Activated naive CD4-positive, alpha-beta T cell treated with anti-CD3 and anti-CD28 coated beads for 36 hours (primary cell): ENCODE results near the gene KIAA1210. TPM values are rescaled to one million over a fixed set of nuclear protein-coding genes. Genes with fewer than 3 reads are reported as not detected.

Experiments
- CTCF ChIA-PET: fragments of 350-600 bp; sonication (Branson Sonifier 250); formaldehyde crosslinking; loops from one replicate; lab custom pipeline; 2021; ENCODE audit warnings: antibody characterized with exemption; lab: Charles Lee
- DNase-seq: peaks from one replicate; pipeline ENCODE4 v3.0.0-alpha.2; 2020
- H3K27ac Mint-ChIP-seq: one replicate; pipeline ENCODE4 v1.8.0; 2021; ENCODE audit warnings: mild to moderate bottlenecking, mixed read lengths
- H3K27me3 Mint-ChIP-seq: one replicate; pipeline ENCODE4 v1.8.0; 2021; ENCODE audit warnings: low read depth, mixed read lengths
- H3K36me3 Mint-ChIP-seq: one replicate; pipeline ENCODE4 v1.8.0; 2021; ENCODE audit warnings: low read depth, mixed read lengths
- H3K4me1 Mint-ChIP-seq: one replicate; pipeline ENCODE4 v1.8.0; 2021; ENCODE audit warnings: low read depth, mixed read lengths
- H3K4me3 Mint-ChIP-seq: one replicate; pipeline ENCODE4 v1.8.0; 2021; ENCODE audit warnings: mild to moderate bottlenecking, moderate library complexity, mixed read lengths
- H3K9me3 Mint-ChIP-seq: one replicate; pipeline ENCODE4 v1.8.0; 2021; ENCODE audit warnings: mixed read lengths
- intact Hi-C: fragments of 100-400 bp; cut with micrococcal nuclease; formaldehyde crosslinking; loops from one replicate; pipeline ENCODE4 v1.15.1; 2023
- total RNA-seq, 2 experiments: library from RNA; stranded (reverse); gene quantifications; one replicate each; pipeline ENCODE4 v1.2.3, GENCODE V29; 2021

Gene KIAA1210
- total RNA-seq, result not detected

DNA sequence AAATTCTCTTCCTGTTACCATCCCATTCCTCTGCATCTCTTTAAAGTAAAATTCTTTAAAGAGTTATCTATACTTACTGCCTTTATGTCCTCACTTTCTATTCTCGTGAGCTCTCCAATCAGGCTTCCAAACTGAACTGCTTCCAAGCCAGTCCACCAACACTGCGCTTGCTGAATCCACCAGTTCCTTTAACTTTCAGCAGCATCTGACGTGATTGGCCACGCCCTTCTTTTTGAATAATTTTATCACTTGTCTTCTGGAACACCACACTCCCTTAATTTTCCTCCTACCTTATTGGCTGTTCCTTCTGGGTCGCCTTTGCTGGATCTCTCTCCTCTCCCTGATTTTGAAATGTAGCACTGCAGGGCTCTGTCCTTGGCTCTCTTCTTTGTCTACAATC lies at the start of gene KIAA1210:
KIAA1210 (minus strand) TSS at position 163 of the 400 bp plus-strand sequence. CDS start 4,170 bp downstream, outside the sequence.
- Mint-ChIP-seq H3K36me3 (no peaks in the 10 kb centered on the region), H3K27ac (no peak within 1 kb of the TSS), H3K4me1 (no peaks in the 10 kb centered on the region), H3K27me3 (no peaks in the 10 kb centered on the region), H3K4me3 (no peak within 1 kb of the TSS), H3K9me3 (no peaks in the 10 kb centered on the region)
- DNase-seq, result no peak
- intact Hi-C loops, result no loop called here
- CTCF ChIA-PET, result interaction anchor here (0.6 kb wide), 1 partner anchor 287 kb away, joined by 3 read pairs; no protein-coding TSS in a partner anchor

- DNase-seq, result no peak
- H3K4me3 Mint-ChIP-seq, result no peak overlapping the region
- H3K9me3 Mint-ChIP-seq, result no peaks in the 10 kb centered on the region
- no peaks in the 10 kb centered on the region for H3K36me3 Mint-ChIP-seq
- CTCF ChIA-PET, result no interaction called here
- intact Hi-C loops, result no loop called here
- no peaks in the 10 kb centered on the region for H3K27me3 Mint-ChIP-seq
- H3K27ac Mint-ChIP-seq, result no peak overlapping the region
- no peaks in the 10 kb centered on the region for H3K4me1 Mint-ChIP-seq
Observed at GRCh38 chrX:119177278-119177677, 49.7 kb upstream of the KIAA1210 start.

- Mint-ChIP-seq H3K27me3 (no peaks in the 10 kb centered on the region), H3K36me3 (no peaks in the 10 kb centered on the region), H3K4me1 (no peaks in the 10 kb centered on the region), H3K4me3 (no peak overlapping the region), H3K9me3 (no peaks in the 10 kb centered on the region), H3K27ac (no peak overlapping the region)
- intact Hi-C loops, result no loop called here
- CTCF ChIA-PET, result no interaction called here
- no peak for DNase-seq
Observed at GRCh38 chrX:119174900-119175299, 47.3 kb upstream of the KIAA1210 start.

- Mint-ChIP-seq H3K27ac (no peak overlapping the region), H3K9me3 (no peaks in the 10 kb centered on the region), H3K4me1 (no peaks in the 10 kb centered on the region), H3K27me3 (peaks cover 3% of the 10 kb centered on the region), H3K4me3 (no peak overlapping the region), H3K36me3 (no peaks in the 10 kb centered on the region)
- CTCF ChIA-PET, result no interaction called here
- no peak for DNase-seq
- intact Hi-C loops, result no loop called here
Observed at GRCh38 chrX:119168104-119168503, 40.5 kb upstream of the KIAA1210 start.

DNA sequence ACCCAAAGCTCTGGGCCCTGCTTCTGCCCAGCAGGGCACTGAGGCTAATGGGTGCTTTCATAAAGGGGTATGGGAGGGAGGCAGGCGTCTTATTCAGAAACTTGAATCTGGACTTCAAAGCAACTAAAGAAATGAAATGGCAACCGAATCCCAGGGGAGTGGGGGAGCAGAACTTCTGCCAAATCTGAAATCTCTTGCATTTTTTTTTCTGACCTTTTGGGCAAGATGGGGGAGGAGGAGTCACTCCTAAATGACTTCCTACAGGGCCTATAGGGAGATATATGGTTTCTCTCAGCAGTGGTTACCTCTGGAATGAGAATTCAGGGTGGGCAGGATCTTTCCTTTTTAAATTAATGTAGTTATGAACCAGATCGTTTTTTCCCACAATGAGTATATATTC lies 30.6 kb upstream of the KIAA1210 start:
- Mint-ChIP-seq H3K36me3 (no peaks in the 10 kb centered on the region), H3K9me3 (no peaks in the 10 kb centered on the region), H3K27me3 (no peaks in the 10 kb centered on the region), H3K4me1 (no peaks in the 10 kb centered on the region), H3K4me3 (no peak overlapping the region), H3K27ac (no peak overlapping the region)
- intact Hi-C loops, result no loop called here
- CTCF ChIA-PET, result no interaction called here
- DNase-seq, result no peak

GRCh38 chrX:119156241-119156640 lies 28.6 kb upstream of the KIAA1210 start:
- no peaks in the 10 kb centered on the region for H3K27me3 Mint-ChIP-seq
- no peak overlapping the region for H3K27ac Mint-ChIP-seq
- H3K36me3 Mint-ChIP-seq, result no peaks in the 10 kb centered on the region
- no peaks in the 10 kb centered on the region for H3K4me1 Mint-ChIP-seq
- CTCF ChIA-PET, result no interaction called here
- DNase-seq, result no peak
- intact Hi-C loops, result no loop called here
- no peak overlapping the region for H3K4me3 Mint-ChIP-seq
- no peaks in the 10 kb centered on the region for H3K9me3 Mint-ChIP-seq

DNA sequence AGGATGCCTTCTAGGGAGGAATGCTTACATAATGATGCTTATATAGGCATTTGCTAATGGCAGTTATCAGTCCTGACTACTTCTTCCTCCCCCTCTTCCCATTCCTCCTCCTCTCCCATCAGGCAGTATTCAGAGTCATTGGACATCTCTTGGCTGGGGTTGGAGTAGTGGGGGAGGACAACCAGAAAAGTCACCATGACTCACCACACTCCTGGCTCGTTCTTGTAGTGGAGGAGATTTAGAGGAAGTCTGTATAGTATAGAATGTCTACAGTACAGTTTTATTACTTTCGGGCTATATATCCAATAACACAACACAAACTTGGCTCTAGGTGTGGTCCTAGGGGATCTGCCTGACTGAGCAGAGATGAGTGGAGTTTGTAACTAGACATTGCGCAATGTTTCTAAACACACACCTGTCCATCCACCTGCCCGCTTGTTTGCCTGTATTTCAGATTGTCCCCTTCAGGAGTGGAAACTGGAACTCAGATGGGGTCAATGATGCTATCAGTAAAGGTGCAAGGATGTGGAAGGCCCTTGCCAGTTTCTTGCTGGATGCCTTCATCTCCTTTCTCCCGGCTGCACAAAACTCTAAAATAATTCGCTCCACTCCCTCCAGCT lies 27.9 kb upstream of the KIAA1210 start:
- H3K36me3 Mint-ChIP-seq, result no peaks in the 10 kb centered on the region
- no peak for DNase-seq
- no peaks in the 10 kb centered on the region for H3K9me3 Mint-ChIP-seq
- H3K27ac Mint-ChIP-seq, result no peak overlapping the region
- no peaks in the 10 kb centered on the region for H3K27me3 Mint-ChIP-seq
- no peaks in the 10 kb centered on the region for H3K4me1 Mint-ChIP-seq
- intact Hi-C loops, result no loop called here
- no peak overlapping the region for H3K4me3 Mint-ChIP-seq
- CTCF ChIA-PET, result no interaction called here

- CTCF ChIA-PET, result no interaction called here
- Mint-ChIP-seq H3K9me3 (no peaks in the 10 kb centered on the region), H3K4me3 (no peak overlapping the region), H3K36me3 (no peaks in the 10 kb centered on the region), H3K27me3 (no peaks in the 10 kb centered on the region), H3K27ac (no peak overlapping the region), H3K4me1 (no peaks in the 10 kb centered on the region)
- intact Hi-C loops, result no loop called here
- no peak for DNase-seq
Observed at GRCh38 chrX:119151051-119151380, 23.4 kb upstream of the KIAA1210 start.

DNA sequence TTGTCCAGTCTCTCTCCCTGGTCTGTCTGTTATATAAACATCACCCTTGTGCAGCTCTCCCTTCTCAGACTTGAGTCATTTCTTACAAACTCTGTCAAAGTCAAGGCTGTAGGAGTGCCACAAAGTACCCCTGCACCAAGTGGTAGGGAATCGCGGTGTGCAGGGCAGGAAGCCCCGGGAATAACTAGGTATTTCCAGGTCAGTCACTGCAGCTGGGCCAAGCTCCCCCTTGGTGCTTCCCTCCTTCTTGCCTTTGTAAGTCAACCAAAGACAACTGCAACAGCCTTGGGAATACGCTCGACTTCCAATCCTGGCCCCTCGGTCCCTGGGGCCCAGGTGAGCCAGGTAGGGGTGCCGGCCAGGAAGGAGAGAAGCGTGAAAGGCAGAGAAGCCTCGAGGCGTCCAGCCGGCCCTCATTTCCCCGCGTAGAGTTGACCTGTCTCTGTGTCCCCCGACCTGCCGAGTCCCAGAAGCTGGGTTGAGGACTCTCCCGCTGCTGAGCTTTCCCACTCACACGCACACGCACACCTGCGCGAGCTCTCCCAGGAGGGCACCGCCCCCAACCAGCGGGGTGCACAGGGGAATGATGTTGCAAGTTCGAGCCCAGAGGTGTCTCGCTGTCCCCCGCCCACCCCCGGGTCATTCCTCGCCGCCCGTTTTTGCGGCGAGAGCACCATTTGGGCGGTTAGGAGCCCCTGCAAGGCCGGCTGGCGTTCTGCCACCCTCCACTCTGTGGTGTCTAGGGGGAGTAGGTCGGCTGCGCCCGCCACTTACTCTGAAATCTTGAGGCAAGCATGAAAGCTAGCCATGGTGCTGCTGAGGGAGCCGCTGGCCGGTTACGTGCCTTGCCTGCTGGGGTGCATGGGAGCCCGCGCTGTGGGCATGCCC lies 22.8 kb upstream of the KIAA1210 start:
- no peak for DNase-seq
- Mint-ChIP-seq H3K36me3 (no peaks in the 10 kb centered on the region), H3K27ac (no peak overlapping the region), H3K4me3 (no peak overlapping the region), H3K9me3 (no peaks in the 10 kb centered on the region), H3K27me3 (no peaks in the 10 kb centered on the region), H3K4me1 (no peaks in the 10 kb centered on the region)
- CTCF ChIA-PET, result no interaction called here
- intact Hi-C loops, result no loop called here

DNA sequence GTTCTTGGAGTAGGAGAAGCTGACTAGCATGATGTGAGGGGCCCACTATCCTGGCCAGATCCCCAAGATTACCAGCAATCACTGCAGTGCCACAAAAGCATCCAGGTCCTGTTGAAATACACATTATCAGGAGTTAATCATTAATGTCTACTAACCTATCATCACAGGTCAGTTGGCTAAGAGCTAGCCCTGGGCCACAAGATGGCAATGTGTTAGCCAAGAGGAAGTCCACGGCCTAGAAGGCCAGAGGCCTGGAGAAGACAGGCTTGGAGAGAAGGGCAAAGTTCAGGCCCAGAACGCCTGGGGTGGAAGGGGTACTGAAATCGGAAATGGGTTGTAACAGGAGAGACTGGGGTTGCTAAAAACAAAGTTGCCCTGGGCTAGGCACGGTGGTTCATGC lies 19.9 kb upstream of the KIAA1210 start:
- no peak overlapping the region for H3K4me3 Mint-ChIP-seq
- H3K9me3 Mint-ChIP-seq, result no peaks in the 10 kb centered on the region
- no peaks in the 10 kb centered on the region for H3K27me3 Mint-ChIP-seq
- no peaks in the 10 kb centered on the region for H3K4me1 Mint-ChIP-seq
- CTCF ChIA-PET, result interaction anchor here (1.1 kb wide), 1 partner anchor 32 kb away, joined by 3 read pairs; no protein-coding TSS in a partner anchor
- DNase-seq, result no peak
- no peak overlapping the region for H3K27ac Mint-ChIP-seq
- H3K36me3 Mint-ChIP-seq, result no peaks in the 10 kb centered on the region
- intact Hi-C loops, result loop anchor here (10.0 kb wide), 1 partner anchor 117 kb away; no protein-coding TSS in a partner anchor

DNA sequence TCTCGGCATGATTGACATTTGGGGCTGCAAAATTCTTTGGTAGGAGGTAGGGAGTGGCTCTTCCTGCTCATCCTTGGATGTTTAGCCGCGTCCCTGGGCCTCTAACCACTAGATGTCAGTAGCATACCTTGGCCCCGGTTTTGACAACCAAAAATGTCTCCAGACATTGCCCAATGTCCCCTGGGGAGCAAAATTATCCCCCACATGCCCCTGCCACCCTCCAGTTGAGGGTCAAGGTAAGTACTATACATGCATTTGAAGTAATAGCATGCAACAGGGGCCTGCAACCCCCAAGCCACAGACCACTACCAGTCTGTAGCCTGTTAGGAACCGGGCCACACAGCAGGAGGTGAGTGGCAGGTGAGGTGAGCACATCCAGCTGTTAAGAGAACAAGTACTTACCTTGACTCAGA lies 17.6 kb upstream of the KIAA1210 start:
- H3K36me3 Mint-ChIP-seq, result no peaks in the 10 kb centered on the region
- H3K27ac Mint-ChIP-seq, result no peak overlapping the region
- H3K9me3 Mint-ChIP-seq, result no peaks in the 10 kb centered on the region
- CTCF ChIA-PET, result interaction anchor here (0.6 to 0.7 kb wide), 2 partner anchors 24 to 63 kb away, joined by 3 read pairs; no protein-coding TSS in a partner anchor
- H3K4me3 Mint-ChIP-seq, result no peak overlapping the region
- no peaks in the 10 kb centered on the region for H3K27me3 Mint-ChIP-seq
- no peaks in the 10 kb centered on the region for H3K4me1 Mint-ChIP-seq
- intact Hi-C loops, result loop anchor here (10.0 kb wide), 1 partner anchor 120 kb away; no protein-coding TSS in a partner anchor
- DNase-seq, result peak; percentile 5

- Mint-ChIP-seq H3K4me3 (no peak overlapping the region), H3K36me3 (no peaks in the 10 kb centered on the region), H3K27me3 (no peaks in the 10 kb centered on the region), H3K9me3 (no peaks in the 10 kb centered on the region), H3K27ac (no peak overlapping the region), H3K4me1 (no peaks in the 10 kb centered on the region)
- intact Hi-C loops, result no loop called here
- CTCF ChIA-PET, result no interaction called here
- DNase-seq, result no peak
Observed at GRCh38 chrX:119134466-119134865, 6.9 kb upstream of the KIAA1210 start.
